LoVo (cell line): ENCODE measurements around the gene RASGRP1.

ENCODE experiments used
- DNase-seq: peaks from one replicate; pipeline ENCODE4 v3.0.0-alpha.2; 2016; ENCODE audit warnings: low spot score

The RASGRP1 gene

GRCh38 chr15:38504680-38505467, 59.7 kb downstream of the RASGRP1 start:
- no peak for DNase-seq

DNA sequence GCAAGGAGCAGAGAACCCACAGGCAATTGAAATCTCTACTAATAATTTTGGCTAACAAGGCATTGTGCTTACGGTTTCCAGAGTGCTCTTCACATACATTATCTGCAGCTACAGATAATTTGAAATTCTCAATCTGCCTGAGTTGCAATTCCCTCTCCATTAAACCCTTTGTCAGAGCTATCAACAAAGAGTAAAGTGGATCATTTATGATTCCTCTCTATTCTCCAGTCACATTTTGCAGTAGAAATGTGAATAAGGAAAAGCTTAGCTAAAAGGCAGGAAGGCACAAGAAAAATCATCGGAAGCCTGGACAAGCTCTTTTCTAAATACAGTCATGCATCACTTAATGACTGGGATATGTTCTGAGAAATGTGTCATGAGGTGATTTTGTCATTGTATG, 61.1 kb downstream of the RASGRP1 start:
- DNase-seq = no peak

GRCh38 chr15:38499651-38500050, 65.0 kb downstream of the RASGRP1 start:
- no peak for DNase-seq

DNA sequence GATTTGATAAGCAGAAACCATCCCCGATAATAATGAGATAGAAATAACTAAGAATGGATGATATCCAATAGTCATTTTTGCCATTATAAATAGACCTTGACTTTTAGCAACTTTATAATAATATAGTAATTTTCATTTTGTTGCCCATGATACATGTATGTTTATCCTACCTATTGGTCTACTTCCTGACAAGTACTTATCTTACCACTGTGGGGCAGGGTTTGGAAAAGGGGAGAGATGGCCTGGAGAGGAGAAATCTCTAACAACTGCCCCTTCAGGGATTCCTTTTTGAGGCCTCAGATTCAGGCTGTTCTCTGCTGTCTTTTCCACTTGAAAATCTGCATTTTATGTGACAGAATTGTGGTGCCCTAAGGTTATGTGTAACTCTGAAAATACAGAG, 68.5 kb downstream of the RASGRP1 start:
- no peak for DNase-seq

GRCh38 chr15:38490242-38490922, 74.2 kb downstream of the RASGRP1 start:
- DNase-seq = no peak

DNA sequence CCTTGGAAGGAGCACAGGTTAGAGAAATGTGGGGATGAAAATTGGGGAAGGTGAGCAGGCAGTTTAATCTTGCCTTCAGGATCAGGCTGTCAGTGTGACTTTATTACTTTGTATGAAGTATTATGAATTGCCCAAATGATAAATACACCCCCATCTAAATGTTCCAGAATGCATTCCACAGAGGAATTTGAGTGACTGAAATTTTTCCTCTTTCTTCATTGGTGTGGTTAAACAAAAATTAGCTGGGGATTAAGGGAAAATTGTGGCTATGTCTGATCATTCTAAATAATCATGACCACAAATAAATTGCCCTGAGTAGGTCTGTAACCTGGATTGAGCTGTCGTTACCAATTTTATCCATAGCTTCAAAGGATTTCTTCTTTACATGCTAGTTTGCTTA, 77.2 kb downstream of the RASGRP1 start:
- DNase-seq = no peak

- DNase-seq = no peak
Observed at GRCh38 chr15:38486936-38487335, 77.7 kb downstream of the RASGRP1 start.

DNA sequence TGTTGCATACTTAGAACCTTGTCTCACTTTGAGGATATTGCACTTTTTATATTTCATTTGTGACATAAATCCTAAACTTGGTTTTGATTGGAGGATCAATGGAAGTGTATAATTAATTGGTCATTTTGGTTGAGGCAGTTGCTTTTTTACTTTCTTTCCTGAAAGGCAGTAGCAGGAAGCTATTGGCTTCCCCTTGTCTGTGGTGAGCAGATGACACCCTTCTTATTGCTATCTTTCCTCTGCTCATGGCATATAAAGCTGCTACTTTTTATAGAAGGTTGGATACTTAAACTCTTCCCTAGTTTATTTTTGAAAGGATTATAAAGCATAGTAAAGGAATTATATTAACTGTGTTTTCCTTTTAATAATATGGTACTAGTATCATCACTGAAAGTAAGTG, 82.0 kb downstream of the RASGRP1 start:
- no peak for DNase-seq

DNA sequence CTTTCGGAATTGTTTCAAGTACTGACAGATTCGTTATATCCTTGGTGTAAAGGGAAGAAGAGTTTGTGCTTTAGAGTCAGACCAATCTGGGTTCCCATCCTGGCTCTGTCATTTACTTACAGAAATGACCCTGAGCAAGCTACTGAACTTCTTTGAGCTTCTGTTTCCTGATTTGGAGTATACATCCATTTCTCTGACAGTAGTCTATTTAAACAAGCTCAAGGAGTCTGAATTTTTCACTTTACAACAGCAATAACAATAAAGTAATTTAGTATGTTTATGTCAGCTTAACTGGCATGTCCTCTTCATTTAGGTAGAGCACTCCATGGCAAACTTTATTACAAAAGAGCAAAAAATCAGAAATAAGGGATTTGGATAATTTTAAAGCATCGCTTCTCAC, 82.9 kb downstream of the RASGRP1 start:
- no peak for DNase-seq

DNA sequence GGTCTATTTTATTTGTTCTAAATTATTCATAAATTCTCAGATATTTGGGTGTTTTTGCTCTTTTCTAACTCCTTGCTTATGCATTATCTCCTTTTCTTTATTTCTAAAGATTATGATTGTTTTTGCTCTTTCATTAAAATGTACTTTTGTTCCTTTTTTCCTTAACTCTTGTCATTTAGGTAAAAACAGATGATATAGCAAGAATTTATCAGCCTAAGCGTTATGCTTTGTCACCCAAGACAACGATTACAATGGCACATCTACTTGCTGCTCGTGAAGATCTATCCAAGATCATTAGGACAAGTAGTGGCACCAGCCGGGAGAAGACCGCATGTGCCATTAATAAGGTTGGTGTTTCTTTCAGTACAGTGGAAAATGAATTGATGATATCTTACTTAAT, 83.5 kb downstream of the RASGRP1 start:
- no peak for DNase-seq

GRCh38 chr15:38479756-38480155, 84.9 kb downstream of the RASGRP1 start:
- DNase-seq = no peak

GRCh38 chr15:38479266-38479665, 85.3 kb downstream of the RASGRP1 start:
- no peak for DNase-seq

- DNase-seq = no peak
Observed at GRCh38 chr15:38477637-38478036, 87.0 kb downstream of the RASGRP1 start.

DNA sequence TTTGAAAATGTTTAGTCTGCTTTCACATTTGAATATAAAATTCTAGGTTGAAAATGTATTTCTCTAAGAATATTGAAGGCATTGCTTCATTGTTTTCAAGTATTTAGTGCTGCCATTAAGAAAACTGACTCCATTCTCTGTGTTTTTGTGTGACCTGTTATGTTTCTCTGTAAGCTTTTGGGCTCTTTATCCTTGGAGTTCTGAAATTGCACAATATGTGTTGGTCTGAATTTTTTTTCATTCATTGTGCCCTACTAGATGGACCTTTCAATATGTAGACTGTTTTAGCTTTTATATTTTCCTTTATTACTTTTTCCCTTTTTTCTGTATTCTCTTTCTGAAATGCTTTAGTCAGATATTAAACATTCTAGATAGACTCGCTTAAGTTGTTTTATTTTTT, 88.5 kb downstream of the RASGRP1 start:
- DNase-seq = no peak

DNA sequence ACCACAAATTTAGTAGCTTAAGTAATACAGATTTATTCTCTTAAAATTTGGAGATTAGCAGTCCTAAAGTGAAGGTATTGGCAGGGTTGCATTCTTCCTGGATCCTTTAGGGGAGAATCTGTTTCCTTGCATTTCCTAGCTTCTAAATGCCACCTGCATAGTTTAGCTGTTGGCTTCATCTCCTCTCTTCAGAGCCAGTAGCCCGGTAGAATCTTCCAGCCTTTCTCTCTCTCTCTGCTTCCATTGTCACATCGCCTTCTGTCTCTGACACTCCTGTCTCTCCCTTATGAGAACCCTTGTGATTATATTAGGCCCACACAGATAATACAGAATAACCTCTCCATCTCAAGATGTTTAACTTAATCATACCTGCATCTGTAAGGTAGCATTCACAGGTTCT, 89.3 kb downstream of the RASGRP1 start:
- DNase-seq = no peak

DNA sequence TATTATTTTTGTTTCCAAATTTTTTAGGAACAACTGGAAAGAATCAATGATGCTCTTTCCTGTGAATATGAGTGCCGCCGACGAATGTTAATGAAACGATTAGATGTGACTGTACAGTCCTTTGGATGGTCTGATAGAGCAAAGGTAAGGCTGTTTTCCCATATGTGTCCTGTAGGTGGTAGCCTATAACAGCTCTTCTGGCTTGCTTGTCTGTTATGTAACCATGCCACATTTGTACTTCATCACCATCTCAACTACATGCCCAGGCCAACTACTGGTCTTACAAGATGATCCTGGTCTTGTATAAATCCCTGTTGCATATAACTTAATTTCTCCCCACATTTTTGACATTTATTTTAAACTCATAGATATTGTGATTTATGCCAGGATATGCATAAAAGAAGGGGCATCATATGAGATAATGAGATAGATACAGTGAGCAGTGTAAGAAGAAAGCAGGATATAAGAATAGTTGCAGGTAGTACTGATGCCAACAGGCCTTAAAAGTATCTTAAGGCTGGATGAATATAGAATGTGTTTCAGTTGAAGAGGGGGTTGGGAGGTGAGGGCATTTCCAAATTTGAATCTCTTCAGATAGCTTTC, 90.4 kb downstream of the RASGRP1 start:
- DNase-seq = peak; percentile 38

DNA sequence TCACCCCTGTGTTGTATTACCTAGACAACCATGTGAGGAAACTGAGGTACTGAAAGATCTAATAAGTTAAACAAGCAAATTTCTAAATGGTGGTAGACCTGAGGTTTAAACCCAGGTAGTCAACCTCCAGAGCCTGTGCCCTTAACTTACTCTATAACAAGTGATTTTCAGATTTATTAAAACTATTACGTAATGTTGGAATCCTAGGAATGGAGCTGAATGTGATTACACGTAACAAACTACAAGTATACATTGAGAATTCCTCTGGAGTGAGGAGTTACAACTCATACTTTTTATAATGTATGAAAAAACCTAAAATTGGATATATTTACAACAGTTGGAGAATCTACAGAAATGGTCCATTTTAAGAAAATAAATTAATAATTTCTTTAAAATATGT, 92.6 kb downstream of the RASGRP1 start:
- no peak for DNase-seq

DNA sequence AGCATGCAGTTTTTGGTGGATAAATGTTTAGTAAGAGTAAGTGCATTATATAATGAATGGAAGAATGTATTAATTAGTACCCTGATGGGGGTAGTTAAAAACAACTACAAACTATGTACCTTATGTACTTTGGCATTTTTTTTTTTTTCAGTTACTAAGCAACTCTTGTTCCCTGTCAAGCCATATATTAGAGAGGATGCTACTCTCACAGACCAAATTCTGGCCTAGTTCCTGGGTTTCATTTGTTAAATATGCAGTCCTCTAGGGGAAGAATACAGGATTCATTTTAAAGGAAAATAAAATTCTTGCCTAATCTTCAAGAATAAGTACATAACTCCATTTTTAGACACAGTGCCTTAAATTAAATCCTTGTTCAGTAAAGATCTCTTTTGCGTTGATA, 93.8 kb downstream of the RASGRP1 start:
- no peak for DNase-seq

DNA sequence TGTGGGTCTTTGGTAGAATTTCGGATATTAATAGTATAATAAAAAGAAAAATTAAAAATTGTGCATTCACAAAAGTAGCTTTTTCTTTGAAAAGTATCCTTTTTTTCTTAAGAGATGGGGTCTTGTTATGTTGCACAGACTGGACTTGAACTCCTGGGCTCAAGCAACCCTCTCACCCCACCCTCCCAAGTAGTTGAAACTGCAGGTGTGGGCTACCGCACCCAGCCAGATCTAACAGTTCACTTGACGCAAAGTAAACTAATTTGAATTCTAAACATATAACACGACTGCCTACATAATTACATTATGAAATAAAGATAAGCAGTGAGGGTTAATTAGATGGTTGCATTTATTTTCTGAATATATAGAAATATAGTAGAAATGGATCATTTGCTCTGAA, 99.9 kb downstream of the RASGRP1 start:
- no peak for DNase-seq

- no peak for DNase-seq
Observed at GRCh38 chr15:38463893-38464292, 100.7 kb downstream of the RASGRP1 start.

- no peak for DNase-seq
Observed at GRCh38 chr15:38461066-38461833, 103.4 kb downstream of the RASGRP1 start.

DNA sequence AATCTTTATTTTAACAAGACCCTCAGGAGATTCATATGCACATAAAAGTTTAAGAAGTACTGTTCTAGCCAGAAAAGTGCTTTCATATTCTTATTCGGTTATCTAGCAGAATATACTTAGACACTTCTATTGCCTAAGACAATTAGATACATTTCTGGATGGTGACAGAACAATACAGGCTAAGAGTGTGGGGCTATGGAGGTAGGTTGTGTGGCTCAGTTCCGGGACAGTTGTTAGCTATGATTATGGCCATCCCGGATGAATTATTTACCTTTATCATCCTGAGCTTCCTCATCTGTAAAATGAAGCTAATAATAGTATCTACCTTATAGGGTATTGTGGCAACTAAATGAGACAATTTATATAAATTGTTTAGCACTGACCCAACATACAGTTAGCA, 104.1 kb downstream of the RASGRP1 start:
- no peak for DNase-seq

- DNase-seq = no peak
Observed at GRCh38 chr15:38459480-38459879, 105.1 kb downstream of the RASGRP1 start.
